Activated CD8-positive, alpha-beta memory T cell treated with anti-CD3 and anti-CD28 coated beads for 24 hours (primary cell): Measurements from ENCODE around the gene YIF1B.
"Not testable (repeated sequence)": the region's sequence is repeated elsewhere in the genome, so short reads cannot be mapped to it uniquely, and the experiment has no call there.

Experiments
- DNase-seq: peaks from one replicate; pipeline ENCODE4 v3.0.0-alpha.2; 2020

Gene YIF1B

GRCh38 chr19:38315657-38316476 is at the start of gene YIF1B:
TSS of gene YIF1B (minus strand) at chr19:38315947. CDS start at chr19:38315917, 30 bp downstream.
- DNase-seq, result peak; percentile 96

GRCh38 chr19:38362946-38363688 is 47.4 kb upstream of the YIF1B start:
- not testable (repeated sequence) for DNase-seq

GRCh38 chr19:38362076-38362945 is 46.6 kb upstream of the YIF1B start:
- DNase-seq, result peak; percentile 87

- DNase-seq, result peak; percentile 86
Observed at GRCh38 chr19:38361633-38362075, 45.9 kb upstream of the YIF1B start.

GRCh38 chr19:38360839-38361631 is 45.3 kb upstream of the YIF1B start:
- DNase-seq, result no peak

- DNase-seq, result no peak
Observed at GRCh38 chr19:38360351-38360750, 44.6 kb upstream of the YIF1B start.

- no peak for DNase-seq
Observed at GRCh38 chr19:38359242-38360021, 43.7 kb upstream of the YIF1B start.

GRCh38 chr19:38358071-38358470 is 42.3 kb upstream of the YIF1B start:
- DNase-seq, result no peak

GRCh38 chr19:38355728-38356725 is 40.3 kb upstream of the YIF1B start:
- no peak for DNase-seq

GRCh38 chr19:38352611-38353010 is 36.9 kb upstream of the YIF1B start:
- DNase-seq, result no peak

GRCh38 chr19:38351865-38352395 is 36.2 kb upstream of the YIF1B start:
- DNase-seq, result no peak

GRCh38 chr19:38350883-38351282 is 35.1 kb upstream of the YIF1B start:
- DNase-seq, result no peak

- DNase-seq, result no peak
Observed at GRCh38 chr19:38346837-38347236, 31.1 kb upstream of the YIF1B start.

GRCh38 chr19:38340927-38341326 is 25.2 kb upstream of the YIF1B start:
- DNase-seq, result no peak

GRCh38 chr19:38339011-38339410 is 23.3 kb upstream of the YIF1B start:
- DNase-seq, result not testable (repeated sequence)

GRCh38 chr19:38337360-38337653 is 21.6 kb upstream of the YIF1B start:
- no peak for DNase-seq

GRCh38 chr19:38336638-38337359 is 21.1 kb upstream of the YIF1B start:
- peak; percentile 95 for DNase-seq

GRCh38 chr19:38335949-38336637 is 20.3 kb upstream of the YIF1B start:
- DNase-seq, result peak; percentile 96

GRCh38 chr19:38333245-38333644 is 17.5 kb upstream of the YIF1B start:
- DNase-seq, result no peak
